ENCODE measurements around the gene HJV.
"Not testable (repeated sequence)": the region's sequence is repeated elsewhere in the genome, so short reads cannot be mapped to it uniquely, and the experiment has no call there.

GRCh38 chr1:146050652-146050963 lies 29.1 kb upstream of the HJV start:
- TF ChIP-seq, protein P1, sequence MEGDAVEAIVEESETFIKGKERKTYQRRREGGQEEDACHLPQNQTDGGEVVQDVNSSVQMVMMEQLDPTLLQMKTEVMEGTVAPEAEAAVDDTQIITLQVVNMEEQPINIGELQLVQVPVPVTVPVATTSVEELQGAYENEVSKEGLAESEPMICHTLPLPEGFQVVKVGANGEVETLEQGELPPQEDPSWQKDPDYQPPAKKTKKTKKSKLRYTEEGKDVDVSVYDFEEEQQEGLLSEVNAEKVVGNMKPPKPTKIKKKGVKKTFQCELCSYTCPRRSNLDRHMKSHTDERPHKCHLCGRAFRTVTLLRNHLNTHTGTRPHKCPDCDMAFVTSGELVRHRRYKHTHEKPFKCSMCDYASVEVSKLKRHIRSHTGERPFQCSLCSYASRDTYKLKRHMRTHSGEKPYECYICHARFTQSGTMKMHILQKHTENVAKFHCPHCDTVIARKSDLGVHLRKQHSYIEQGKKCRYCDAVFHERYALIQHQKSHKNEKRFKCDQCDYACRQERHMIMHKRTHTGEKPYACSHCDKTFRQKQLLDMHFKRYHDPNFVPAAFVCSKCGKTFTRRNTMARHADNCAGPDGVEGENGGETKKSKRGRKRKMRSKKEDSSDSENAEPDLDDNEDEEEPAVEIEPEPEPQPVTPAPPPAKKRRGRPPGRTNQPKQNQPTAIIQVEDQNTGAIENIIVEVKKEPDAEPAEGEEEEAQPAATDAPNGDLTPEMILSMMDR (IDR thresholded peaks at IDR 0.05): not testable (repeated sequence)
- TF ChIP-seq POLR2AphosphoS5 (IDR thresholded peaks at IDR 0.05): not testable (repeated sequence)
